ENCODE data around the gene CD48.
"Not testable (repeated sequence)": the region's sequence is repeated elsewhere in the genome, so short reads cannot be mapped to it uniquely, and the experiment has no call there.

CD48 gene

DNA sequence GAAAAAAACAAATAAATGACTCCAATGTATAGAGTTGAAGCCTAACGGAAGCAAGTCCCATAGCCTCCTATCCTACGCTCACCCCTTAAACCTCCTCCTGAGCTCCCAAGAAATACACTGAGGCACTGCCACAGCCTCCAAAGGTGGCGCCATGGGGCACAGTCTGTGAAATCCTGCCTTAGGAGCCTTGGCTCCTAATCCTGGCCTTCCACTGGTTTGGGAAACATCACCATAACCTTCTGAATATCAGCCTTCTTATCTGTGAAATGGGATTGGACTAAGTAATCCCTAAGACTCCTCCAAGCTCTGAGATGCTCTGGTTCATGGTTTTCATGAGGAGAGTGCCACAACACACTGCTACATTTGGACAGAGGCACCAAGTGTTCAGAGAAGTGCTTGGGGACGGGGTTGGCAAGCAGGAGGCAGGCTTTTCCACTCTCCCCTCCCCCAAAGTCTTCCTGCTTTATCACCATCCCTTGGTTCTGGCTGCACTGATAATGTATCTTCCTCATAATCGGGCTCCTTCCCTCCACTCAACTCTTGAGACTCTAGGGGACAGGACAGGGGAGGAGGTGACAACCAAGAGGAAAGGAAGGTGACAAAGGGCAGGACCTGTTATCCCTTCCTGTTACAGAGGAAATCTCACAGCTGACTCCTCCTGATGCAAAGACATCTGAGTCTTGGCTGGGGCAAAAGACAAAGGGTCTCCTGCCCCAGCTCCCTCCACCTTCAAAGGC, 30.2 kb upstream of the CD48 start:
- no peak for DNase-seq (ENCODE audit: low spot score)

DNA sequence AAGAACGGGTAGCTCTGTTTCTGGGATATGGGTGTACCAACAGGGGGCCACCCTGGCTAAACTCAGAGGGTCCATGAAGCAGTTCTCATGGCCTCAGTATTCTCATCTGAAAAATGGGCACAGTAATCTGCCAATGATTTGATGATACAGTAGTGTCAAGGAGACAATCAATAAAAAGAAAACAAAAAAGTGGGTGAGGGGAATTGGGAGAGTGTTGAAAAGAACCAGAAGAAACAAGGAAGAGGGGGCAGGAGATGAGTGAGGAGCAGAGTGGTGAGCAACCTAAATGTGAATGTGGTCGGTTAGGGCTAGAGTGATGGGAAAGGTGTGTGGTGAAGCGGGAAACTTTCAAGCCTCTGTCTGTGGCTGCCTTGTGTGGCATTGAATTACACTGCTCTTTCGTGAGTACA, 29.5 kb upstream of the CD48 start:
- DNase-seq (ENCODE audit: low spot score): no peak

DNA sequence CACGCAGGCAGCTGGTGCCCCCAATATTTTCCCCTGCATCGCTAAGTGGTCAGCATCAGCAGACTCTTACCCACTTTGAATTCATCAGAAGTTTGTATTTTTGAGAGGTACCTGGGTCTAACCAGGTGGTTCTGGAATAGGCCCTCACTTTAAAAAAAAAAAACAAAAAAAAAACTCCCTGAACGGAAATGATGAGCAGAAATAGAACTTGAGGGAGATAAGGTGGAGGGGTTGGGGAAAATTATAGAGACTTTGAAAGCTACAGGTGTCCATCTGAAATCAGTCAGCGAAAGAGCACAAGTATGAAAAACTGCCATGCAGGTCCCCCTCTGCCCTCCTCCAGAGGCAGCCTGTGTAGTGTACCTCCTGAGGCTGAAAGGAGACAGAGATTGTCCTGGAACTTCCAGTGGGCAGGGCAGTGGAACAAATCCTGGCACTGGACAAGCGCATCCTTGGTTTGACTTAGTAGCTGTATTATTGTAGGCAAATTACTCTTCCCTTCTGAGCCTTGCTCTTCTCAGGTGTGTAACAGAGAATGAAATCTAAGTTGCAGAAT, 28.6 kb upstream of the CD48 start:
- DNase-seq (ENCODE audit: low spot score): no peak

DNA sequence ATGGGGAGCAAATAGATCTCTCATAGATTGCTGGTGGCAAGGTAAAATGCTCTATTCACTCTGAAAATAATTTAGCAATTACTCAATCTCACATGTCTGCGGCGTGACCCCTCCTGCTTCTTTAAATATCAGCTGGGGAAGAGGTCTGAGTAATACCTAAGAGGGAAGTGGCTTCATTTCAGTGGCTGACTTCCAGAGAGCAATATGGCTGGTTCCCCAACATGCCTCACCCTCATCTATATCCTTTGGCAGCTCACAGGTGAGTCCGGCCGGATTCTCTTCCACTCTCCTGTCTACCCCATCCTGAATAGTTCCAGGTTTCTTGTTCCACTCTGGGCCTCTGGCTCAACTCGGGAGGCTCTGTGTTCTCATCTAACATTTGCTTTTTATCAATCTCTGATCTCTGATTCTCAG, 27.5 kb upstream of the CD48 start, which contains the start of gene SLAMF7:
Gene SLAMF7 (plus strand): TSS at position 150 of the 414 bp plus-strand sequence. CDS start 55 bp downstream, at position 205.
- no peak for DNase-seq (ENCODE audit: low spot score)

DNA sequence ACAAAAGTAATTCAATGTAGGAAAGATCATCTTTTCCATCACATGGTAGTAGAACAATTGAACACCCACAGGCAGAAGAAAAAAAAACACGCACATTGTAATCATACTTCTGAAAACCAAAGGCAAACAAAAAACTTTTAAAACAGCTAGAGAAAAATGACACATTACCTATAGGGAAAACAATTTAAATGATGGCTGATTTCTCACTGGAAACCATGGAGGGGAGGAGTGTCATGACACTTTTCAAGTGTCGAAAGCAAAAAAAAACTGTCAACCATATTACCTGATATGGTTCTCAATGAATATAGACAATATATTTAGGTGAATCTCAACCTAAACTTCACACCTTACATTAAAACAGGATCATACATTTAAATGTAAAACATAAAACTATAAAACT, 26.6 kb upstream of the CD48 start:
- DNase-seq (ENCODE audit: low spot score): no peak

DNA sequence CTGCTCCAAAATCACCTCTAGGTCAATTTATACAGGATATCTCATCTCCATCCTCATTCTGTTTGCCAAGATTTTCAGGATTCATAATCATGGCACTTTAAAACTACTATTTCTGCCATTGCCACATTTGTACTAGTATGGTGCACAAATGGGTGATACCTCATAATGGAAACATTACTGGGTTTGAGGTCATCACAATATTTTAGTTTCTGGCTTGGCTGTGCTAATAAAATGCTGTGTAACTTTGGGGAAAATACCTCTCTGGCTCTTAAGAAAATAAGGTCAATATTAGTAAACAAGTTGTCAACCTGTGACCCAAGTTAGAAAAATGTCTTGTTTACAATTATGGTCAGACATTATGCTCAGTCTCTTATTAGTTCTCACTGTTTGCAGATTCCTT, 22.7 kb upstream of the CD48 start:
- DNase-seq (ENCODE audit: low spot score): no peak

DNA sequence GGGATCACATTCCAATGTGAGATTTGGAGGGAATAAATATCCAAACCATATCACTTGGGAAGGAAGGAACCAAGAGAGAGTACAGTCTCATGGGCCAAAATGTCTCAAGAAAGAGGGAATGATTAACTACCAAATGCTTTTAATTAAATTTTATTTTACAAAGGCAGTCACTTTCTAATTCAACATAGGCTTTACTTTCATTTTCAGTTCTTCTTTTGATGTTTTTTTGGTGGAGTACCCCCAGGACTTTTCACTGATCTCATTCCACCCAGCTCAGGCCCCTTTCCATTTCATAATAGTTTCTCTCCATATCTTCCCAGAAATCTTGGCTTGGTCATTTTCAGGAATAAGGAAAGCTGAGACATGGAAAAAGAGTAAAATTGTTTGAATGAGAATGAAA, 22.3 kb upstream of the CD48 start:
- DNase-seq (ENCODE audit: low spot score): no peak

DNA sequence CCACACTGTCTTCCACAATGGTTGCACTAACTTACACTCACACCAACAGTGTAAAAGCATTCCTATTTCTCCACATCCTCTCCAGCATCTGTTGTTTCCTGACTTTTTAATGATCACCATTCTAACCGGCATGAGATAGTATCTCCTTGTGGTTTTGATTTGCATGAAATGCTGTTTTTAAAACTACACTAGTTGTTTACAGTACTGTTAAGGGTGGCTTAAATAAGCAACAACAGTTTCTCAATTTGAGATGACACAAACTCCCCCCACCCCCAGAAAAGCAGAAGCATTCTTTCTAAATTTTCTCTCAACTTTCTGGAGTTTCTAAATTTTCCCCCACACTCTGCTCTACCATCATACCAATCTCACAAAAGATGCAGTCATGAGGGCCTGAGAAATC, 20.4 kb upstream of the CD48 start:
- no peak for DNase-seq (ENCODE audit: low spot score)

DNA sequence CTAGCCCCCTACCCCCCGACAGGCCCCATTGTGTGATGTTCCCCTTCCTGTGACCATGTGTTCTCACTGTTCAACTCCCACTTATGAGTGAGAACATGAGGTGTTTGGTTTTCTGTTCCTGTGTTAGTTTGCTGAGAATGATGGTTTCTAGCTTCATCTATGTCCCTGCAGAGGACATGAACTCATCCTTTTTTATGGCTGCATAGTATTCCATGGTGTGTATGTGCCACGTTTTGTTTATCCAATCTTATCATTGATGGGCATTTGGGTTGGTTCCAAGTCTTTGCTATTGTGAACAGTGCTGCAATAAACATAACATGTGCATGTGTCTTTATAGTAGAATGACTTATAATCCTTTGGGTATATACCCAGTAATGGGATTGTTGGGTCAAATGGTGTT, 19.9 kb upstream of the CD48 start:
- not testable (repeated sequence) for DNase-seq (ENCODE audit: low spot score)

DNA sequence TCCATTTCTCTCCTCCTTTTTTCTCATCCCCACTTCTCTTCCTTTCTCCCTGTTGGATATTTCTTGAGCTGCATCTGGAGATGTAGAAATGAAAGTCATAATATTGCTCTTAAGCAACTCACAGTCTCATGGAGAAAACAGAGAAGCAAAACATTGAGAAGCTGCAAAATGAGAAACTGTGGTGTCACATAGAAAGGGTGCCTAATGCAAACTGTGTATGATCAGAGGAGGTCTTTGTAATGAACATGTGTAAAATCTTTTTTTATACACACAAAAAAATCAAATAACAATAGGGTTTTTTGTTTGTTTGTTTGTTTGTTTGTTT, 15.7 kb upstream of the CD48 start:
- no peak for DNase-seq (ENCODE audit: low spot score)

DNA sequence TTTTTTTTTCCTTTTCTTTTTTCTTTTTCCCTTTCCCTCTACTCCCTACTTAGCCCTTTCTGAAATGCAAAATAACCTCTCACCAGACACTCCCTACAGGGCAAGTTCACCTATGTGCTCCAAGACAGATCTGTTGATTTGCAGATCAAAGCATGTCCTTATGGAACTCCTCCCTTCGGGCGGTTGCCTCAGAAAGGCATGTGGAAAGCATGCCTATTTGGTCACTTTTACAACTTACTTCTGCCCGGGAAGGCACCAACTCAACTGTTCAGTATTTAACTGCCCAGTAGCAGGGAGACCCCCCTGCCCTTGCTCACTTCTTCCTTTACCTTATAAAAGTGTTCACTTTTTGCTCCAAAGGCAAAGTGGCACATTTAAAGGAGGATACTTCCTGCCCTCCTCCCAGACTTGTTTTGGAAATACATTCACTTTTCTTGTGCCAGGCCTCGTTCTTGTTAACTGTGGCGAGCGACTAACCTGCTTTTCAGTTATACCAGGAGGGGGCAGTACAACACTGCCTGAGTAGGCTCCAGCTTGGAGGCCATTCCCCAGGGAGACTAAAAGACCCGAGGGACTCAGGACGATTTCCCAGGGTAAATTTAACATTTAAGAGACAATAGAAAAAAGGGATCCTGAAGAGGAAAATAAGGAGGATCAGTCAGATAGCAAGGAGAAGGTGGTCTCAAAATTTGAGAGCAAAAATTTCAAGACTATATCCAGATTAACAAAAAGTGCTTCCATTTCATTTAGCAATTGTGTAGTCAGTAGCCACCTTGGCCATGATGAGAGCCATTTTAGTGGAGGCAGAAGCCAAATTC, 15.1 kb upstream of the CD48 start:
- DNase-seq (ENCODE audit: low spot score): peak; percentile 80

DNA sequence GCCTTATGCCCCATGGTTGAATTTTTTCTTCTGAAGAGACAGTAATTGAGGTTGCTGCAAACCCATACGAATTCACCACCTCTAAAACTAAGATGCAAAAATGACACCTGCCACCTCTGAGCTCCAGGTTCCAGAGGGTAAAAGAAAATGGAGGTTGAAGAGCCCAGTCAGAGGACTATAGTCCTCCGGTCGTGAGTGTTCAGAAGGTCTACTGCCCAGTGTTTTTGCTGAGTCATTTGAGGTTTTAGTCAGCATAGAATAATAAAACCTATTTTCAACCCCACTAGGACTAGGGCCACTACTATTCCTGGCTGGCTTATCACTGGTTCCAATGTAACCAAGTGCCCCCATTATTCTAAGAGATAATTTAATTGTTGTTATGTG, 14.5 kb upstream of the CD48 start:
- peak; percentile 47 for DNase-seq (ENCODE audit: low spot score)

DNA sequence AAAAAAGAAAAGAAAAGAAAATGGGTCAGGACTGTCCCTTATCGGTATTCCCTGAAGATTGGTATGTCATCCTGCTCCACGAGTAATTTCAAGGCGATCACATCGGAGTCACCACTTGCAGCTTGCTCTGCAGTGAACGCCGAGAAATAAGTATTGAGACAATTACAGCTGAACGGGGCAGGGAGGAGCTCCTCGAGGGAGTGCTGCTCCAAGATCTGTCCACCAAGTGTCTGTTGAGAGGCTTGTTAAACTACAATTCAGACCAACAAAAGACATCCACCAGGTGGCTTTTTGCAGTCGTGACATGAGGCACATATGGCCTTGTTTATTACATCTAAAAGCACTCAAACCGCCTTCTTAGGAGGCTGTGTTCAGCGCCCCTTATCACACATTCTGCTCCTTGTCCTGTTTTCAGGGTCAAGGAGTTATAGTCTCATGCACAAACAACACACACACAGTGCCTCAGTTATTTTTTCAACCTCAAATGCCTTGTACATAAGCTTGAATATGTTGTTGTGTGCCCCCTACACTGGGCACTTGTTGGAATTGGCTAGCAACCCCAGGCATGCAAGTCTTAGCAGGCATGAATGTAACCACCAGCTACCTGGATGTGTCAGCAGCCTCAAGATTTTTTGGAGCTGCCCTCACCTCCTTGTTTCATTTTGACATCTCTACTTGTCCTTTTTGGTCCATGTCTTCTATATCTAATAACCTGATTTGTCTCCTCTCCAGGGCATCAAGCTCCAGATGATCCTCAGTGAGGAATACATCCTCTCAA, 13.0 kb upstream of the CD48 start:
- no peak for DNase-seq (ENCODE audit: low spot score)

DNA sequence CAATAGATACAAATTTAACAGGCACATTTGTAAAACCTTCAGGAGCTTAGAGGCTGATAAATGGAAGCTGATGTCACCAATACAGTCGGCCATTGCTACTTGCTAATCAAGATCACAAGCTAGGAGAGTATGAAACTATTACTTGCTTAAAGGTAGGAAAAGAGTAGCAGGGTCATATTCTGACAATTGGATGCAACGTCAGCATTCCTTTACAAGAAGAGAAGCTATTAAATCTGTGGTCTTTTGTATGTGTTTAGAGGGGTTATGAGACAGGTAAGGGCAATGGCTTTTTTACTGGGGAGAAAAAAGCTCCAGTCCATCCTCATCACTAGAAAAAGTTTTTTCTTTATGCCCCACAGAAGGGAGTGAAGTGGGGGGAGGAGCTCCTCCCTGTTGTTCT, 11.7 kb upstream of the CD48 start:
- no peak for DNase-seq (ENCODE audit: low spot score)

DNA sequence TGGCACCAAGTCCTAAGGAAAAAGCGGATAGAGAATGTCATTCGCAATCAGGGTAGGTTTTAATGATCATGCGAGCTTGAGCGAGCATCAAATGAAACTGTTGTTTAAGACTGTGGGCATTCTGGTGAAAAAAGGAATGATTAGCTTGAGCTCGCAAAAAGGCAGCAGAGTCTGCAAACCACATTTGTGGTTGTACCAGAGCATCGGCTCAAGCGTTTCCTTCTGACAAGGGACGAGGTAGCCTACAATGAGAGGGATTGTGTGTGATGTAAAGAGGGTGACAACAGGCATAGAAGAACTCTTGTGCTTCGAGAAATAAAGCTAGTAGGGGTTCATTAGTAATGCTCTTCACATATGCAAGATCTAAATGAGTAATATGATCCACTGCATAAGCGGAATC, 11.1 kb upstream of the CD48 start:
- DNase-seq (ENCODE audit: low spot score): no peak

DNA sequence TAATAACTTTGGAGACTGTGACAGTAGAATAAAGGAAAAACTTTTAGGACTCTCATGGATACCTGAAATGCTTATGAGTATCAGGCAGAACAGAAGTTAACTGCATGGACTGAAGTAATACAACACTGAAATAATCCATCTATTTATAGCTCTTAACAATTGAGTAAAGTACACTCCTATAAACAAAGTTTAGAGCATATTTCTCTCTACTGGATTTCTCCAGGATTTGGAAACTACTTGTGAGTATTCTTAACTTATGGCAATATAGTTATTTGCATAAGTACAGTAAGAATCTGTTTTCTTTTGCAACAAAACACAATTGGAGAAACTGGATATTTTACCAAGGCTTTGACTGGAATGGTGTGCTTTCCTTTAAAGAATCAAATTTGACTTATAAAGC, 9.9 kb upstream of the CD48 start:
- no peak for DNase-seq (ENCODE audit: low spot score)

DNA sequence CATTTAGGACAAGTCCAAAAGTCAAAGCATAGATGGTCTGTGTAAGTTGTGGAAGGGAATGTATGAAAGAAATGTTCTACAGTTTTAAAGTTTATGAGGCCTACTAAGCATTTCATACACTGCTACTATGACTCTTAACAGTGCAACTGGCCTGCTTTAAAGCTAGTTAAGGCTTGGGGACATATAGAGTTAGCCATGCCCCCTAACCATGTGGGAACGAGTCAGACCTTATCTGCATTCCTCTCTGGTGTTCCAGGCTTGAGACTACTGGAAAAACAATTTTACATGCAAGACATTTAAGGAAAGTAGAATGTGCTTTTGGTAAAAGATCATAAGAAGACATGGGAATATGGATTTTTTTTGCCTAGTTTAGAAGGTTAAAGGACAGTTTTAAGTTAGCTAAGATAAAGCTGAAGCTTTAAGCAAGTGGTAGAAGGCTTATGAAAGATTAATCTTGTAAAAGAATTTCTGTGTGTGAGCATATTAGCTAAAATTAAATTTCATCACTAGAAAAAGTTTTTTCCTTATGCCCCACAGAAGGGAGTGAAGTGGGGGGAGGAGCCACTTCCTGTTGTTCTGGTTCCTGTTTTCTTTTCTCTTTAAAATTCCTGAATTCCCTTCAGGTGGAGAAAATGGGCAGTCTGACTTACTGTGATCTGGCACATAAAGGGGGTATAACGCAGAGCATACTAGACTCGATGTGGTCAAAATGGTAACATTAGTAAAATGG, 8.9 kb upstream of the CD48 start:
- peak; percentile 27 for DNase-seq (ENCODE audit: low spot score)

DNA sequence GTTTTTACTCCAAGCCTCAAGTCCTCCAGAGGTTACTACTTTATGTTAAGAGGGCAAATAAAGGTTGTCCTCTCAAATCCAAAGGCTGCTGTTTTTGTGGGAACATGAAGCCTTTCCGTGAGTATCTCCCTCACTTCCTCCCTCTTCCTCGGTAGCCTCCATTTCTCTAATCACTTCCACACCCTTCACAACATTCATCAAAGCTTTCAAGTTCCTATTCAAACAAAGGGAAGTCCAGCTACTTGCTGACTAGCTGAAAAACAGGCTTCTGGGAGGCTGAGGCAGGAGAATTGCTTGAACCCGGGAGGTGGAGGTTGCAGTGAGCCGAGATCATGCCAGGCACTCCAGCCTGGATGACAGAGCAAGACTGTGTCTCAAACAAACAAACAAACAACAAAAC, 6.6 kb upstream of the CD48 start:
- DNase-seq (ENCODE audit: low spot score): no peak

DNA sequence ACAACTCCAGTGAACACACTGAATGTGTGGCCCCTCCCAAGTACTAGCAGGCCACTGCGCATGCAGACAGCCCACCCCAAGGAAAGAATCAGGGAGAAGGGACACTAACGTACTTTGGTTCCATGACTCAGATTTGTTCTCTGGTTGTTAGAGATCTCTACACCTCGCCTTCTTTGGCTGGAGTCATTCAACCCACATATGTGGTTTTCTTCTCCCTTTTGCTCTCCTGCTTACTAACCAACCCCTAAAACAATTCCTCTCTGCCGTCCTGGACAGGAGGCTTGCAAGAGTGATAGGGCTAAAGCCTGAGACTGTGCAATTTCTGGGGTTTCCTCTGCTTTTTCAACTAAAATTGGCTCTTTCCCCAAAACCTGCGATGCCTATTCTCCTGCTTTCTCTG, 5.7 kb upstream of the CD48 start:
- no peak for DNase-seq (ENCODE audit: low spot score)

DNA sequence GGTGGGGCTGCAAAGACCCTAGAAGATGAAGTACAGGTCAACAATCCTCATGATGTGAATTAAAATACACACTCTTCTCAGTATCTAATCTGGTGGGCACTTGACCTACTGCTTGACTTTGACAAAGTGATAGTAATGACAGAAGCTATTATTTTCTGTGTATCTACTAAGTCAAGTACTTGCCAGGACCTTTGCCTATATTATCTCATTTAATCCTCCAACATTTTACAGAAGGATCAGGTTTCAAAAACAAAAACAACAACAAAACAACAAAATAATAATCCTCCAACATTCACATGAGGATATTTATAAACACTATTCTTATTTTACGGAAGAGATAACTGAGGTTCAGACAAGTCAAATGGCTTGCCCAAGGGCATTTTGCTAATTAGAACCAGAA, 4.4 kb upstream of the CD48 start:
- no peak for DNase-seq (ENCODE audit: low spot score)

DNA sequence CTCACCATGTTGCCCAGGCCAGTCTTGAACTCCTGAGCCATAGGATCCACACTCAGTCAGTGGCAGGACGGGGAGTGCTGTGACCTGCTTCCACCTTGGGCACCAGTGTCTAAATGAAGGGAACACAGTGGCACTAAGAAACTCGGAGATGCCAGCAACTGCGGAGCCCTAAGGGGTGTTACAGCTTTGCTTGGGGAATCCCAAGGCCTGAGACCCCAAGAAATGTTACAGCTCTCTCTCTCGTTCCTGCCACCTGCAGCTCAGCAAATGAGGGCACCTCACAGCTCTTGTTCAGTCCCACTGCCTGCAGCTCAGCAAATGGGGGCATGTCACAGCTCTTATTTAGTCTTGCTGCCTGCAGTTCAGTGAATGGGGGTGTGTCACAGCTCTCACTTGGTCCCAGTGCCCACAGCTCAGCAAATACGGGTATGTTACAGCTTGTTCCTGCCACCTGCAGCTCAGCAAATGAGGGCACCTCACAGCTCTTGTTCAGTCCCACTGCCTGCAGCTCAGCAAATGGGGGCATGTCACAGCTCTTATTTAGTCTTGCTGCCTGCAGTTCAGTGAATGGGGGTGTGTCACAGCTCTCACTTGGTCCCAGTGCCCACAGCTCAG, 2.5 kb upstream of the CD48 start:
- not testable (repeated sequence) for DNase-seq (ENCODE audit: low spot score)

DNA sequence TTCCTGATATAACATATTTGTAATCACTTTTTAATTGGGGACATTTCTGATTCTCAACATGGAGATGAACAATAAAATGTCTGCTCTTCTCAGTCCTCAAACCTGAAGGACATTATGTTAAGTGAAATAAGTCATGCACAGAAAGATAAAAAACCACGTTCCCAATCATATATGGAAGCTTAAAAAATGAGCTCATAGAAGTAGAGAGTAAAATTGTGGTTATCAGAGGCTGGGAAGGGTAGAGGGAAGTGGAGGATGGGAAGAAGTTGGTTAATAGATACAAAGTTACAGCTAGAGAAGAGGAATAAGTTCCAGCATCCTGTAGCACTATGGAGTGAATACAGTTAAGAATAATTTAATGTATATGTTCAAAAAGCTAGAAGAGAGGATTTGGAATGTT, 1.5 kb upstream of the CD48 start:
- DNase-seq (ENCODE audit: low spot score): no peak

Measured in LoVo (cell line).